H1 (cell line): ENCODE measurements around the gene PRKAR2B. TPM values are rescaled to one million over a fixed set of nuclear protein-coding genes. Genes with fewer than 3 reads are reported as not detected.

Experiments
- TBP ChIP-seq: IDR thresholded peaks from 2 replicates; pipeline ENCODE4 v1.6.1; 2011; ENCODE audit warnings: low read depth, low read length, improper control_type of control experiment
- polyA plus RNA-seq, 7 experiments: library from polyadenylated mRNA; depleted of rRNA in 3 of 7; stranded (reverse) in 5 of 7; unstranded in 2 of 7; fragments of >200 nt in 5 of 7; fragments of 200-250 nt in 2 of 7; gene quantifications; 1 replicate in 5 of 7; 2 replicates in 1 of 7; 4 replicates in 1 of 7; pipeline versions ENCODE4 v1.2.1 to v1.2.3, GENCODE V29; 2011 to 2013; ENCODE audit warnings: missing spikeins in 2 of 7, mixed read lengths in 2 of 7
- total RNA-seq: library from RNA; stranded (reverse); fragmentation: NEBNext Ultra II Directional; extraction: Animal tissue kit (Norgen Biotek cat#: 25700); gene quantifications from 2 replicates; pipeline ENCODE4 v1.2.1, GENCODE V29; 2021

The PRKAR2B gene
- total and polyA plus RNA-seq, 2 of the 8 experiments (the other 6 are each of a cell fraction or from before 2014, with no cell fraction given), result 10.4 to 37.0 TPM

DNA sequence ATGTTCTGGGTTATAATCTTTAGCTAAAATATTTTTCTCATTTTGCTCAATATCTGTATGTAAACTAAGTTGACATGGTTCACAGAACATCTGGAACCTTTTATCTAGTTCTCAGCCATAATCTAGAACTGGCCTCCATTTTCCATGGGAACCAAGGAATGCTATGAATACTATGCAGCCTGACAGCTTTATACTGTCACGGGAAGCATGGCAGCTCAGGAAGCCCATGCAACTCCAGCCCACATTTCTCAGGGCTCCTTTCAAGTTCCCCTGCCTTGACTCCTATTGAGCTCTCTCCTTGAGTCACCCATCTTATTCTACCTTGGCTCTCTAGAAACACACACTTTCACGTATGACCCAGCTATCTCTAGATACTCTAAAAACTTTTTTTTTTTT lies 36.6 kb upstream of the PRKAR2B start (continued):
- no peak for TF ChIP-seq TBP
